K562 (cell line): ENCODE data around the gene ZSWIM1. TPM values are rescaled to one million over a fixed set of nuclear protein-coding genes. Genes with fewer than 3 reads are reported as not detected.

Experiments
- ARNT ChIP-seq, 2 experiments: fragments of 450-650 bp; IDR thresholded peaks; 2 replicates each; pipeline ENCODE4 v1.6.1; 2016; ENCODE audit warnings: mild to moderate bottlenecking in 1 of 2
- CCAR2 ChIP-seq: fragments of 200-400 bp; formaldehyde crosslinking; IDR thresholded peaks from 2 replicates; pipeline ENCODE4 v1.6.1; 2017; ENCODE audit warnings: mild to moderate bottlenecking, low read depth, low read length
- EHMT2 ChIP-seq: fragments of 450-650 bp; IDR thresholded peaks from 2 replicates; pipeline ENCODE4 v1.6.1; 2018; ENCODE audit warnings: antibody characterized with exemption
- EWSR1 ChIP-seq: fragments of 450-650 bp; IDR thresholded peaks from 2 replicates; pipeline ENCODE4 v1.6.1; 2018; ENCODE audit warnings: borderline replicate concordance, mild to moderate bottlenecking, low read depth, moderate library complexity; ENCODE audit not compliant: partially characterized antibody
- EZH2 ChIP-seq: IDR thresholded peaks from 2 replicates; pipeline ENCODE4 v1.6.1; 2012; ENCODE audit warnings: low read depth, mild to moderate bottlenecking, inconsistent platforms, low read length, borderline replicate concordance
- HEY1 ChIP-seq: fragments of 250-450 bp; sonication (Bioruptor Pico); IDR thresholded peaks from 2 replicates; pipeline ENCODE4 v1.5.0; 2020; ENCODE audit warnings: mild to moderate bottlenecking, moderate library complexity, borderline replicate concordance
- MAFK ChIP-seq: IDR thresholded peaks from 2 replicates; pipeline ENCODE4 v1.6.1; 2011; ENCODE audit warnings: low read length, improper control_type of control experiment
- NCOR1 ChIP-seq: fragments of 450-650 bp; IDR thresholded peaks from 2 replicates; pipeline ENCODE4 v1.6.1; 2016; ENCODE audit warnings: mild to moderate bottlenecking, moderate library complexity
- POLR2A ChIP-seq: fragments of 450-650 bp; conservative IDR thresholded peaks from 2 replicates; pipeline ENCODE4 v1.6.1; 2016
- RBM15 ChIP-seq: fragments of 200-400 bp; formaldehyde crosslinking; IDR thresholded peaks from 2 replicates; pipeline ENCODE4 v1.6.1; 2018; ENCODE audit warnings: mild to moderate bottlenecking, low read length, moderate library complexity; ENCODE audit not compliant: insufficient read depth
- RUNX1 ChIP-seq: sonication (generic); IDR thresholded peaks from 2 replicates; pipeline ENCODE4 v1.6.1; 2016; ENCODE audit warnings: antibody characterized with exemption, low read depth
- TCF7 ChIP-seq: sonication (generic); IDR thresholded peaks from 2 replicates; pipeline ENCODE4 v1.6.1; 2016; ENCODE audit warnings: antibody characterized with exemption, borderline replicate concordance
- ZEB2 ChIP-seq: fragments of 450-650 bp; IDR thresholded peaks from 2 replicates; pipeline ENCODE4 v1.6.1; 2016
- ZNF589 ChIP-seq: fragments of 200-800 bp; sonication (Bioruptor generic); IDR thresholded peaks from 2 replicates; pipeline ENCODE4 v1.6.1; 2016; ENCODE audit warnings: low read depth, missing genetic modification characterization, missing compliant biosample characterization
- ZNF77 ChIP-seq: fragments of 250-450 bp; sonication (Bioruptor Pico); IDR thresholded peaks from 2 replicates; pipeline ENCODE4 v1.5.0; 2020
- polyA plus RNA-seq, 8 experiments: library from polyadenylated mRNA; depleted of rRNA in 4 of 8; stranded (reverse) in 5 of 8; unstranded in 3 of 8; fragments of >200 nt; fragmentation: Nextera tagmentation in 2 of 8; fragmentation: Illumina TruSeq in 1 of 8; extraction: Ambion mirVana in 2 of 8; extraction: Trizol in 1 of 8; gene quantifications; 2 replicates each; pipeline versions ENCODE4 v1.2.1 to v1.2.3, GENCODE V29; 2011 to 2014; ENCODE audit warnings: inconsistent platforms in 1 of 8, missing spikeins in 1 of 8
- total RNA-seq, 7 experiments: library from RNA; depleted of rRNA in 6 of 7; stranded (reverse); fragments of >200 nt in 6 of 7; fragmentation: Illumina TruSeq in 2 of 7; extraction: Trizol in 2 of 7; gene quantifications; 2 replicates each; pipeline versions ENCODE4 v1.2.1 to v1.2.3, GENCODE V29; 2011 to 2021; ENCODE audit warnings: low replicate concordance in 1 of 7
- TF ChIP-seq, protein P1 (sequence below), 2 experiments: IDR thresholded peaks; 2 replicates each; pipeline ENCODE4 v1.6.1; 2011; ENCODE audit warnings: borderline replicate concordance in 1 of 2, control low read depth in 1 of 2, low read depth in 1 of 2, low read length in 1 of 2, mild to moderate bottlenecking in 1 of 2, mixed read lengths in 1 of 2, moderate library complexity in 1 of 2; ENCODE audit not compliant: insufficient read depth in 1 of 2, insufficient read length in 1 of 2, poor library complexity in 1 of 2, severe bottlenecking in 1 of 2; ENCODE audit errors: extremely low read depth in 1 of 2
- TF ChIP-seq, protein P2 (sequence below): fragments of 250-450 bp; sonication (Bioruptor Pico); IDR thresholded peaks from 2 replicates; pipeline ENCODE4 v1.4.0; 2020; ENCODE audit warnings: mild to moderate bottlenecking, moderate library complexity
- TF ChIP-seq, protein P3 (sequence below): fragments of 450-650 bp; IDR thresholded peaks from 2 replicates; pipeline ENCODE4 v1.6.1; 2017; ENCODE audit warnings: antibody characterized with exemption, mild to moderate bottlenecking
- TF ChIP-seq, protein P4 (sequence below): fragments of 200-400 bp; formaldehyde crosslinking; IDR thresholded peaks from 2 replicates; pipeline ENCODE4 v1.6.1; 2017; ENCODE audit warnings: mild to moderate bottlenecking, low read depth, low read length, moderate library complexity

The ZSWIM1 gene
- total and polyA plus RNA-seq, 9 of the 15 experiments (the other 6 are each of a cell fraction or from before 2014, with no cell fraction given) = 2.5 to 15.6 (median 9.5) TPM

DNA sequence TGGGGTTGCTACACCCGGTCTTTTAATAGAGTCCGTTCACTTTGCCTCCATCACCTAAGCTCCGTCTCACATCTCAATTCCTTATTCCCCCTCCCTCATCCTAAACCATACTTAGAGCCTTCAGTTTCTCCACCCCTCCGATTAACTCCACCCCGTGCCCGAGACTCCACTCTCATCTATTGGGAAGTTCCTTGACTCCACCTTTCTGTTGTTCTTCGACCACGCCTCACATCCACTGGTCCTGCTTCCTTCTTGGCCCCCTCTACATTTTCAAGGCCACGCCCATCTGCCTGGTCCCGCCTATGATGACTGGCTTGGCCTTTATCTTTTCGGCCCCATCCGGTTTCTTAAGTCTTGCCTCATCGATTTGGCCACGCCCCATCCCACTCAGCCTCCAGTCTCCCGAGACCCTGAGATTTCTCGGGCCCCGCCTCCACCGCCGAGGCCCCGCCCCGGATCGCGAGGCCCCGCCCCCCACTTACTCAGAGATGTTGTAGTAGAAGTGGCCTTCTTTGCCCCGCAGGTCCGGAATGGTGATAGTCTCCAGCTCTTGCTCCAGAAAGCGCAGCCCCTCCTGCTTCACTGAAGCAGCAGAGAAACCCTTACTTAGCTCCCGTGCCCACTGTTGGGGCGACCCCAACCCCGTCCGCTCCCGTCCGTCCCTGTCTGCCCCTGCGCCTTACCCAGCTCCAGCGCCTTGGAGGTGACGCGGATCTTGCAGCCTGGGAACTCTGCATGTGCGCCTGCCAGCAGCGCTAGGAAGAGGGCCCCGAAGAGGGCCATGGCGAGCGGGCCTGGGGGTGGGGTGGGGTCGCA lies 29.9 kb downstream of the ZSWIM1 start (continued):
- TF ChIP-seq TCF7 (no peak), POLR2A (peak; percentile 92), EZH2 (no peak), ARNT (IDR thresholded peaks at IDR 0.05) (no peak), CCAR2 (no peak), ZNF589 (CRISPR knock-in tag) (no peak; the same call in 1 of the 2 replicates), EHMT2 (0 out of 2 replicates have a peak, but pooled peaks have one; percentile 3), MAFK (peak; percentile 55), ZEB2 (peak; percentile 49; the same call in 1 of the 2 replicates), NCOR1 (no peak), ZNF77 (CRISPR knock-in tag) (no peak), HEY1 (CRISPR knock-in tag) (no peak), RUNX1 (no peak), RBM15 (no peak), EWSR1 (no peak)
- TF ChIP-seq, protein P1, sequence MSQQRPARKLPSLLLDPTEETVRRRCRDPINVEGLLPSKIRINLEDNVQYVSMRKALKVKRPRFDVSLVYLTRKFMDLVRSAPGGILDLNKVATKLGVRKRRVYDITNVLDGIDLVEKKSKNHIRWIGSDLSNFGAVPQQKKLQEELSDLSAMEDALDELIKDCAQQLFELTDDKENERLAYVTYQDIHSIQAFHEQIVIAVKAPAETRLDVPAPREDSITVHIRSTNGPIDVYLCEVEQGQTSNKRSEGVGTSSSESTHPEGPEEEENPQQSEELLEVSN (IDR thresholded peaks at IDR 0.05; ENCODE audit: borderline replicate concordance in 1 of 2, extremely low read depth in 1 of 2, insufficient read depth in 1 of 2, insufficient read length in 1 of 2, low read depth in 1 of 2, low read length in 1 of 2, poor library complexity in 1 of 2, severe bottlenecking in 1 of 2) = peak in 1 of 2 experiments; percentile 28
- TF ChIP-seq, protein P2, sequence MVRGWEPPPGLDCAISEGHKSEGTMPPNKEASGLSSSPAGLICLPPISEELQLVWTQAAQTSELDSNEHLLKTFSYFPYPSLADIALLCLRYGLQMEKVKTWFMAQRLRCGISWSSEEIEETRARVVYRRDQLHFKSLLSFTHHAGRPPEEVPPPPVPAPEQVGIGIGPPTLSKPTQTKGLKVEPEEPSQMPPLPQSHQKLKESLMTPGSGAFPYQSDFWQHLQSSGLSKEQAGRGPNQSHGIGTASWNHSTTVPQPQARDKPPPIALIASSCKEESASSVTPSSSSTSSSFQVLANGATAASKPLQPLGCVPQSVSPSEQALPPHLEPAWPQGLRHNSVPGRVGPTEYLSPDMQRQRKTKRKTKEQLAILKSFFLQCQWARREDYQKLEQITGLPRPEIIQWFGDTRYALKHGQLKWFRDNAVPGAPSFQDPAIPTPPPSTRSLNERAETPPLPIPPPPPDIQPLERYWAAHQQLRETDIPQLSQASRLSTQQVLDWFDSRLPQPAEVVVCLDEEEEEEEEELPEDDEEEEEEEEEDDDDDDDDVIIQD (CRISPR knock-in tag) = no peak
- TF ChIP-seq, protein P3, sequence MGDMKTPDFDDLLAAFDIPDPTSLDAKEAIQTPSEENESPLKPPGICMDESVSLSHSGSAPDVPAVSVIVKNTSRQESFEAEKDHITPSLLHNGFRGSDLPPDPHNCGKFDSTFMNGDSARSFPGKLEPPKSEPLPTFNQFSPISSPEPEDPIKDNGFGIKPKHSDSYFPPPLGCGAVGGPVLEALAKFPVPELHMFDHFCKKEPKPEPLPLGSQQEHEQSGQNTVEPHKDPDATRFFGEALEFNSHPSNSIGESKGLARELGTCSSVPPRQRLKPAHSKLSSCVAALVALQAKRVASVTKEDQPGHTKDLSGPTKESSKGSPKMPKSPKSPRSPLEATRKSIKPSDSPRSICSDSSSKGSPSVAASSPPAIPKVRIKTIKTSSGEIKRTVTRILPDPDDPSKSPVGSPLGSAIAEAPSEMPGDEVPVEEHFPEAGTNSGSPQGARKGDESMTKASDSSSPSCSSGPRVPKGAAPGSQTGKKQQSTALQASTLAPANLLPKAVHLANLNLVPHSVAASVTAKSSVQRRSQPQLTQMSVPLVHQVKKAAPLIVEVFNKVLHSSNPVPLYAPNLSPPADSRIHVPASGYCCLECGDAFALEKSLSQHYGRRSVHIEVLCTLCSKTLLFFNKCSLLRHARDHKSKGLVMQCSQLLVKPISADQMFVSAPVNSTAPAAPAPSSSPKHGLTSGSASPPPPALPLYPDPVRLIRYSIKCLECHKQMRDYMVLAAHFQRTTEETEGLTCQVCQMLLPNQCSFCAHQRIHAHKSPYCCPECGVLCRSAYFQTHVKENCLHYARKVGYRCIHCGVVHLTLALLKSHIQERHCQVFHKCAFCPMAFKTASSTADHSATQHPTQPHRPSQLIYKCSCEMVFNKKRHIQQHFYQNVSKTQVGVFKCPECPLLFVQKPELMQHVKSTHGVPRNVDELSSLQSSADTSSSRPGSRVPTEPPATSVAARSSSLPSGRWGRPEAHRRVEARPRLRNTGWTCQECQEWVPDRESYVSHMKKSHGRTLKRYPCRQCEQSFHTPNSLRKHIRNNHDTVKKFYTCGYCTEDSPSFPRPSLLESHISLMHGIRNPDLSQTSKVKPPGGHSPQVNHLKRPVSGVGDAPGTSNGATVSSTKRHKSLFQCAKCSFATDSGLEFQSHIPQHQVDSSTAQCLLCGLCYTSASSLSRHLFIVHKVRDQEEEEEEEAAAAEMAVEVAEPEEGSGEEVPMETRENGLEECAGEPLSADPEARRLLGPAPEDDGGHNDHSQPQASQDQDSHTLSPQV = no peak; the same call in 1 of the 2 replicates
- TF ChIP-seq, protein P4, sequence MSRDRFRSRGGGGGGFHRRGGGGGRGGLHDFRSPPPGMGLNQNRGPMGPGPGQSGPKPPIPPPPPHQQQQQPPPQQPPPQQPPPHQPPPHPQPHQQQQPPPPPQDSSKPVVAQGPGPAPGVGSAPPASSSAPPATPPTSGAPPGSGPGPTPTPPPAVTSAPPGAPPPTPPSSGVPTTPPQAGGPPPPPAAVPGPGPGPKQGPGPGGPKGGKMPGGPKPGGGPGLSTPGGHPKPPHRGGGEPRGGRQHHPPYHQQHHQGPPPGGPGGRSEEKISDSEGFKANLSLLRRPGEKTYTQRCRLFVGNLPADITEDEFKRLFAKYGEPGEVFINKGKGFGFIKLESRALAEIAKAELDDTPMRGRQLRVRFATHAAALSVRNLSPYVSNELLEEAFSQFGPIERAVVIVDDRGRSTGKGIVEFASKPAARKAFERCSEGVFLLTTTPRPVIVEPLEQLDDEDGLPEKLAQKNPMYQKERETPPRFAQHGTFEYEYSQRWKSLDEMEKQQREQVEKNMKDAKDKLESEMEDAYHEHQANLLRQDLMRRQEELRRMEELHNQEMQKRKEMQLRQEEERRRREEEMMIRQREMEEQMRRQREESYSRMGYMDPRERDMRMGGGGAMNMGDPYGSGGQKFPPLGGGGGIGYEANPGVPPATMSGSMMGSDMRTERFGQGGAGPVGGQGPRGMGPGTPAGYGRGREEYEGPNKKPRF = no peak
